K562 (cell line): Measurements from ENCODE around the gene FAM43B. TPM values are rescaled to one million over a fixed set of nuclear protein-coding genes. Genes with fewer than 3 reads are reported as not detected.

Source experiments
- BCOR ChIP-seq: fragments of 450-650 bp; IDR thresholded peaks from 2 replicates; pipeline ENCODE4 v1.6.1; 2016
- BRF1 ChIP-seq: IDR thresholded peaks from 3 replicates; pipeline ENCODE4 v1.6.1; 2011; ENCODE audit warnings: borderline replicate concordance, mild to moderate bottlenecking; ENCODE audit not compliant: insufficient read length; ENCODE audit errors: extremely low read depth
- CBFB ChIP-seq: sonication (generic); formaldehyde crosslinking; IDR thresholded peaks from 2 replicates; pipeline ENCODE4 v1.4.0; 2020; ENCODE audit warnings: mild to moderate bottlenecking, missing genetic modification reagents
- KAT8 ChIP-seq: fragments of 450-650 bp; IDR thresholded peaks from 2 replicates; pipeline ENCODE4 v1.6.1; 2016; ENCODE audit warnings: low read depth, mild to moderate bottlenecking
- MTA2 ChIP-seq: fragments of 450-650 bp; IDR thresholded peaks from 2 replicates; pipeline ENCODE4 v1.6.1; 2016; ENCODE audit warnings: low read depth
- NBN ChIP-seq: fragments of 450-650 bp; IDR thresholded peaks from 2 replicates; pipeline ENCODE4 v1.6.1; 2016; ENCODE audit warnings: low read depth, mild to moderate bottlenecking
- NCOA1 ChIP-seq: fragments of 450-650 bp; IDR thresholded peaks from 2 replicates; pipeline ENCODE4 v1.6.1; 2016; ENCODE audit warnings: low read depth
- SAFB ChIP-seq: fragments of 200-400 bp; formaldehyde crosslinking; IDR thresholded peaks from 2 replicates; pipeline ENCODE4 v1.6.1; 2017; ENCODE audit warnings: low read depth, low read length, borderline replicate concordance
- SIN3B ChIP-seq: fragments of 450-650 bp; IDR thresholded peaks from 2 replicates; pipeline ENCODE4 v1.6.1; 2017; ENCODE audit warnings: low read depth, mild to moderate bottlenecking, moderate library complexity
- SMC3 ChIP-seq: conservative IDR thresholded peaks from 2 replicates; pipeline ENCODE4 v1.6.1; 2011; ENCODE audit warnings: low read depth, low read length, improper control_type of control experiment; ENCODE audit not compliant: insufficient read depth
- SREBF2 ChIP-seq: sonication (generic); formaldehyde crosslinking; IDR thresholded peaks from 2 replicates; pipeline ENCODE4 v1.4.0; 2020; ENCODE audit warnings: mild to moderate bottlenecking, missing genetic modification reagents
- TAL1 ChIP-seq: fragments of 450-650 bp; IDR thresholded peaks from 2 replicates; pipeline ENCODE4 v1.6.1; 2016; ENCODE audit warnings: mild to moderate bottlenecking
- THRB ChIP-seq: fragments of 450-650 bp; formaldehyde crosslinking; conservative IDR thresholded peaks from 2 replicates; pipeline ENCODE4 v1.4.0; 2022; ENCODE audit warnings: mild to moderate bottlenecking, missing genetic modification characterization
- ZBTB7A ChIP-seq: IDR thresholded peaks from 2 replicates; pipeline ENCODE4 v1.6.1; 2011; ENCODE audit warnings: low read depth, mild to moderate bottlenecking, low read length, moderate library complexity, borderline replicate concordance; ENCODE audit not compliant: control insufficient read depth
- ZNF280A ChIP-seq: fragments of 450-650 bp; IDR thresholded peaks from 2 replicates; pipeline ENCODE4 v1.6.1; 2018; ENCODE audit warnings: mild to moderate bottlenecking, low read depth; ENCODE audit not compliant: partially characterized antibody
- ZNF41 ChIP-seq: fragments of 250-450 bp; sonication (Bioruptor Pico); conservative IDR thresholded peaks from 2 replicates; pipeline ENCODE4 v1.4.0; 2020; ENCODE audit warnings: mild to moderate bottlenecking
- ZNF512 ChIP-seq: IDR thresholded peaks from 2 replicates; pipeline ENCODE4 v1.6.1; 2016; ENCODE audit warnings: missing genetic modification characterization, missing compliant biosample characterization
- polyA plus RNA-seq, 8 experiments: library from polyadenylated mRNA; depleted of rRNA in 4 of 8; stranded (reverse) in 5 of 8; unstranded in 3 of 8; fragments of >200 nt; fragmentation: Nextera tagmentation in 2 of 8; fragmentation: Illumina TruSeq in 1 of 8; extraction: Ambion mirVana in 2 of 8; extraction: Trizol in 1 of 8; gene quantifications; 2 replicates each; pipeline versions ENCODE4 v1.2.1 to v1.2.3, GENCODE V29; 2011 to 2014; ENCODE audit warnings: inconsistent platforms in 1 of 8, missing spikeins in 1 of 8
- total RNA-seq, 7 experiments: library from RNA; depleted of rRNA in 6 of 7; stranded (reverse); fragments of >200 nt in 6 of 7; fragmentation: Illumina TruSeq in 2 of 7; extraction: Trizol in 2 of 7; gene quantifications; 2 replicates each; pipeline versions ENCODE4 v1.2.1 to v1.2.3, GENCODE V29; 2011 to 2021; ENCODE audit warnings: low replicate concordance in 1 of 7
- TF ChIP-seq, protein P1 (sequence below), 2 experiments: fragments of 450-650 bp; conservative IDR thresholded peaks; 2 replicates each; pipeline ENCODE4 v1.6.1; 2017; ENCODE audit warnings: mild to moderate bottlenecking in 2 of 2, moderate library complexity in 2 of 2
- TF ChIP-seq, protein P2 (sequence below): fragments of 150-350 bp; conservative IDR thresholded peaks from 2 replicates; pipeline ENCODE4 v1.6.1; 2014; ENCODE audit warnings: low read length

The FAM43B gene
- total and polyA plus RNA-seq, 9 of the 15 experiments (the other 6 are each of a cell fraction or from before 2014, with no cell fraction given), result not detected

DNA sequence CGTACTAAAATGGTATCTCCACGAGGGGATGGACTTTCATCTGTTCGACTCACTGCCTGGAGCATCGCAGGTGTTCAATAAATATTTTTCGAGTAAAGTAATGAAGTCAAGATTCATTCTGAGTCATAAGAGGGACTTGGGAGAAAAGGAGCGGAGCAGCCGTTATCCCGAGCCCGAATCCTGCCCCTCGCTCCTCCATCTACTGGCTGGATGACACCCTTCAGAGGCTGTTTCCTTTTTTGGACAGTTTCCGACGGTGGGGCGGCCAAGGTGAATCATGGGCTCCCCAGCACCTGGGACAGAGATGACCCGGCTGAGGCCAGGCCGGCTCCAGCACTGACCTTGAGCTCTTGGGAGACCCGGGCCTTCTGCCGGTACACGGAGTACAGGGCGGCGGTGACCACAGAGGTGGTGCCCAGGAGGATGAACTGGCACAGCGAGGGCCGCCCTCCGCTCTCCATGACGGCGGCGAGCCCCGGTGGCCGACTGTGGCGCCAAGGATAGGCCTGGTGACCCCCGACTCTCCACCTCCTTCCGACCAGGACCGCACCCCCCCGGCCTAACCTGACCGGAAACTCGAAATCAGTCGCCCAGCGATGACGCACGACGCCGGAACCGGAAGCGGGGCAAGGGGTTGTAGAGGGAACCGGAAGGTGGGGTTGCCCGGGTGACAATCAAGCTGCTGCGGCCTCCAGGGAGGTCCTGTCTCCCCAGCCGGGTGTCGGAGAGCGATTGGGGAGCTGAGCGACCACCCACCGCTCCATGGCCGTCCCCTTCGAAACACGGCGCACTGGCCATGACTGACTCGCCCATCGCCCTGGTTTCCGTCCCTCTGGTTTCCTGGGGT, 44.6 kb upstream of the FAM43B start, which contains the start of gene MUL1 (continued):
- TF ChIP-seq, protein P1, sequence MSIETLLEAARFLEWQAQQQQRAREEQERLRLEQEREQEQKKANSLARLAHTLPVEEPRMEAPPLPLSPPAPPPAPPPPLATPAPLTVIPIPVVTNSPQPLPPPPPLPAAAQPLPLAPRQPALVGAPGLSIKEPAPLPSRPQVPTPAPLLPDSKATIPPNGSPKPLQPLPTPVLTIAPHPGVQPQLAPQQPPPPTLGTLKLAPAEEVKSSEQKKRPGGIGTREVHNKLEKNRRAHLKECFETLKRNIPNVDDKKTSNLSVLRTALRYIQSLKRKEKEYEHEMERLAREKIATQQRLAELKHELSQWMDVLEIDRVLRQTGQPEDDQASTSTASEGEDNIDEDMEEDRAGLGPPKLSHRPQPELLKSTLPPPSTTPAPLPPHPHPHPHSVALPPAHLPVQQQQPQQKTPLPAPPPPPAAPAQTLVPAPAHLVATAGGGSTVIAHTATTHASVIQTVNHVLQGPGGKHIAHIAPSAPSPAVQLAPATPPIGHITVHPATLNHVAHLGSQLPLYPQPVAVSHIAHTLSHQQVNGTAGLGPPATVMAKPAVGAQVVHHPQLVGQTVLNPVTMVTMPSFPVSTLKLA (conservative IDR thresholded peaks at IDR 0.05), result peak in 1 of 2 experiments; percentile 88; a peak in 3 of 4 replicates
- TF ChIP-seq BCOR (no peak), ZNF280A (no peak), BRF1 (no peak), CBFB (CRISPR knock-in tag) (no peak), TAL1 (no peak), MTA2 (no peak), NBN (no peak), NCOA1 (peak; percentile 72), THRB (CRISPR knock-in tag) (0 out of 2 replicates have a peak, but pooled peaks have one; percentile 2), ZNF41 (no peak), ZNF512 (tag) (no peak), SMC3 (no peak), SREBF2 (CRISPR knock-in tag) (no peak), SAFB (no peak), KAT8 (no peak), SIN3B (peak; percentile 97), ZBTB7A (peak; percentile 76; the same call in 1 of the 2 replicates)
- TF ChIP-seq, protein P2, sequence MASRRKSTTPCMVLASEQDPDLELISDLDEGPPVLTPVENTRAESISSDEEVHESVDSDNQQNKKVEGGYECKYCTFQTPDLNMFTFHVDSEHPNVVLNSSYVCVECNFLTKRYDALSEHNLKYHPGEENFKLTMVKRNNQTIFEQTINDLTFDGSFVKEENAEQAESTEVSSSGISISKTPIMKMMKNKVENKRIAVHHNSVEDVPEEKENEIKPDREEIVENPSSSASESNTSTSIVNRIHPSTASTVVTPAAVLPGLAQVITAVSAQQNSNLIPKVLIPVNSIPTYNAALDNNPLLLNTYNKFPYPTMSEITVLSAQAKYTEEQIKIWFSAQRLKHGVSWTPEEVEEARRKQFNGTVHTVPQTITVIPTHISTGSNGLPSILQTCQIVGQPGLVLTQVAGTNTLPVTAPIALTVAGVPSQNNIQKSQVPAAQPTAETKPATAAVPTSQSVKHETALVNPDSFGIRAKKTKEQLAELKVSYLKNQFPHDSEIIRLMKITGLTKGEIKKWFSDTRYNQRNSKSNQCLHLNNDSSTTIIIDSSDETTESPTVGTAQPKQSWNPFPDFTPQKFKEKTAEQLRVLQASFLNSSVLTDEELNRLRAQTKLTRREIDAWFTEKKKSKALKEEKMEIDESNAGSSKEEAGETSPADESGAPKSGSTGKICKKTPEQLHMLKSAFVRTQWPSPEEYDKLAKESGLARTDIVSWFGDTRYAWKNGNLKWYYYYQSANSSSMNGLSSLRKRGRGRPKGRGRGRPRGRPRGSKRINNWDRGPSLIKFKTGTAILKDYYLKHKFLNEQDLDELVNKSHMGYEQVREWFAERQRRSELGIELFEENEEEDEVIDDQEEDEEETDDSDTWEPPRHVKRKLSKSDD, result no peak
